Epithelial cell of proximal tubule (primary cell): ENCODE measurements around the gene MYL4. TPM values are rescaled to one million over a fixed set of nuclear protein-coding genes. Genes with fewer than 3 reads are reported as not detected.

Experiments used
- DNase-seq: peaks from one replicate; pipeline ENCODE4 v3.0.0-alpha.2; 2011; ENCODE audit warnings: low read depth
- H3K4me3 ChIP-seq: 2 replicates; pipeline ENCODE4 v1.5.1; 2011; ENCODE audit warnings: low read depth, mild to moderate bottlenecking, low read length
- total RNA-seq: library from RNA; depleted of rRNA; stranded (reverse); fragments of >200 nt; gene quantifications from 2 replicates; pipeline ENCODE4 v1.2.3, GENCODE V29; 2015
- TF ChIP-seq, protein P1 (sequence below): conservative IDR thresholded peaks from 2 replicates; pipeline ENCODE4 v1.5.1; 2012; ENCODE audit warnings: low read depth, mild to moderate bottlenecking, low read length

The MYL4 gene
- total RNA-seq, 1 donor from 2014 or later, result not detected

DNA sequence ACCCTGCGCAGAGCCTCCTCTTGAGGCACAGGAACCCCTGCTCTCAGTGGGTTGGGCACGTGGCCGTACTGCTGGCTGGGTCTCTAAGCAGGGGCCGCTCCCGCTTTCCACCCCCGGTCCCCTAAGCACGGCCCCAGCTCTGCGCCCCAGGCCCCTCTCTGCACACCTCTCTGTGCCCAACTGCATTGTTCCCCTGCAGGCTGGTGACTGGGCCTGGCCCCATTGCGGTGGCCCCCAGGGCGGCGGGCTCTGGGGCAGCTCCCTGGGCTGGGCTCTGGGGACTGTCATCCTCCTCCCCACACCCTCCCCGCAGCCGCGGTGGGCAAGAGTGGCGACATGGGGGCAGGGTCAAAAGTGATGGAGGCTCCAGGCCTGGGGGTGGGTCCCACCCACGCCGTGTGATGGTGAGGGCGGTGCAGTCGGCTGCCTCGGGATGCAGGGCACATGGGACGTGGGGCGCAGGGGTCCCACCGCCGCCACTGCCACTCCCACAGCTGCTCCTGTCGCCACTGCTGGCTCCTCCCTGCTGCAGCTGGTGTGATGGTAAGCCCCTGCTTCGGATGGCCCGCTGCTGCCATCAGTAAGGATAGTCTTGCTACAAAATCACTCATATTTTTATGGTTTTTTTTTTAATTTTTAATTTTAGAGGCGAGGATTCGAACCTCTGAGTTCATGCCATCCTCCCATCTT, 29.3 kb downstream of the MYL4 start:
- TF ChIP-seq, protein P1, sequence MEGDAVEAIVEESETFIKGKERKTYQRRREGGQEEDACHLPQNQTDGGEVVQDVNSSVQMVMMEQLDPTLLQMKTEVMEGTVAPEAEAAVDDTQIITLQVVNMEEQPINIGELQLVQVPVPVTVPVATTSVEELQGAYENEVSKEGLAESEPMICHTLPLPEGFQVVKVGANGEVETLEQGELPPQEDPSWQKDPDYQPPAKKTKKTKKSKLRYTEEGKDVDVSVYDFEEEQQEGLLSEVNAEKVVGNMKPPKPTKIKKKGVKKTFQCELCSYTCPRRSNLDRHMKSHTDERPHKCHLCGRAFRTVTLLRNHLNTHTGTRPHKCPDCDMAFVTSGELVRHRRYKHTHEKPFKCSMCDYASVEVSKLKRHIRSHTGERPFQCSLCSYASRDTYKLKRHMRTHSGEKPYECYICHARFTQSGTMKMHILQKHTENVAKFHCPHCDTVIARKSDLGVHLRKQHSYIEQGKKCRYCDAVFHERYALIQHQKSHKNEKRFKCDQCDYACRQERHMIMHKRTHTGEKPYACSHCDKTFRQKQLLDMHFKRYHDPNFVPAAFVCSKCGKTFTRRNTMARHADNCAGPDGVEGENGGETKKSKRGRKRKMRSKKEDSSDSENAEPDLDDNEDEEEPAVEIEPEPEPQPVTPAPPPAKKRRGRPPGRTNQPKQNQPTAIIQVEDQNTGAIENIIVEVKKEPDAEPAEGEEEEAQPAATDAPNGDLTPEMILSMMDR, result no peak
- no peak for DNase-seq
- no peak overlapping the region for H3K4me3 ChIP-seq

DNA sequence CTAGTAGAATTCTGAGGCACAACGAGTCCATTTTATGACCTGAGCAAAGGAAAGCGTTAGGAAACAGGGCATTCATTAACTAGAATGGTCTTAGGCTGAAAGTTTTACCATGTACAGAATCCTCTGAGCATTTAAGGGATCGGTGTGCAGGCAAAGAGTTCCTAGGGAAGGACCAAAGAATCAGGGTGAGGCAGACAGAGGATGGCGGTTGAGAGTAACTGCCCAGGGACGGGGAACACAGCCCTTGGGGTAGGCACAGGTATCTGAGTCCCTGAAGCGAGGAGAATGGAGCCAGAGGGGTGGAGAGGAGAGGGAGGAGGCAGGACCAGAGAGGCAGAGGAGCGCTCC, 30.4 kb downstream of the MYL4 start:
- no peak for DNase-seq
- no peak overlapping the region for H3K4me3 ChIP-seq
- TF ChIP-seq, protein P1, result no peak

DNA sequence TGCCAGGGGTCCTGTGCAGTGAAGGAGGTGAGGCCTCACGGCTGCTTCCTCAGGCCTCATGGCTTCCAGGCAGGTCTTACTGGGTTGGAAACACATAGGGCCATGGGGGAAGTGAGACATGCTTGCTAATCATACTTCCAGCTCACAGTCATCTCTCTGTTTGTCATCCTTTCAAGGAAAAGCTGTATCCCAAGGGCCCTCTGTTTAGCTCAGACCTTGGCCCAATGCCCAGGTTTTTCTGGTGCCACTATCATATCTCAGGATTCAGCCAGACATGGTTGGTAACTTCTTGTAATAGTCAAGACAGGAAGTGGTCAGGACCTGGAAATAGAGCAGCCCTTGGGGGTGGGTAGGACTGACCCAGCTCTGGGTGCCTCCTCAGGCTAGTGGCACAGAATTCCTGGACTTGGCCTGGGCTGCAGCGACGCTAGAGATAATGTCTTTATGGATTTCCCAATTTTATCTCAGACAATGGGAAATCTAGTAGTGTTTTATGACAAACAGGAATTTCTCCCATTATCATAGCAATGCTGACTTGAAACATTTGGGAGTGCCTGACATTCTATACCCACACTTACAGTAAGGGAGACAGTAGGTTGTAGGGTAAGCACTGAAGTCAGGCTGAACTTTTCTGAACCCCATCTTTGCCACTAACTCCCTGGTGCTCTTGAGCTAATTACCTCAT, 31.0 kb downstream of the MYL4 start:
- H3K4me3 ChIP-seq, result no peak overlapping the region
- TF ChIP-seq, protein P1, result no peak
- DNase-seq, result peak; percentile 99

DNA sequence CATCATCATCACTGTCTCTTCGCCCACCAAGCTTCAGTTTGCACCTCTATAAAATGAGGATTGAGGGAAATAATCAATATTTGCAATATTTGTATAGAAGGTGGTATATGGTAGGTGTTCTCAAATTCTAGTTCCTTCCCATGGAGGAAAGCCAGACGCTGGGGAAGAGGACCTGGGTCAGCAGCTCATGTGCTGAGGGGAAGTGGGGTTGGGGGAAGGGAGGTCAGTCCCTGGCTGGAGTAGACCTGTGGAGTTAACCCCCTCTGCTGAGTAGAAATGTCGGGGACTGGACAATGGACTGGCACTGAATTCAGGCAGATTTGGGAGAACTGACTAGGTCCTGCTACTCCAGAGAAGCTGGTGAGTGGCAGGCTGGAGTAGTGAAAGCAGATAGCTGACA, 31.7 kb downstream of the MYL4 start:
- H3K4me3 ChIP-seq, result no peak overlapping the region
- DNase-seq, result no peak
- TF ChIP-seq, protein P1, result no peak

GRCh38 chr17:47242648-47243047, 33.5 kb downstream of the MYL4 start:
- DNase-seq, result no peak
- TF ChIP-seq, protein P1, result no peak
- H3K4me3 ChIP-seq, result no peak overlapping the region

DNA sequence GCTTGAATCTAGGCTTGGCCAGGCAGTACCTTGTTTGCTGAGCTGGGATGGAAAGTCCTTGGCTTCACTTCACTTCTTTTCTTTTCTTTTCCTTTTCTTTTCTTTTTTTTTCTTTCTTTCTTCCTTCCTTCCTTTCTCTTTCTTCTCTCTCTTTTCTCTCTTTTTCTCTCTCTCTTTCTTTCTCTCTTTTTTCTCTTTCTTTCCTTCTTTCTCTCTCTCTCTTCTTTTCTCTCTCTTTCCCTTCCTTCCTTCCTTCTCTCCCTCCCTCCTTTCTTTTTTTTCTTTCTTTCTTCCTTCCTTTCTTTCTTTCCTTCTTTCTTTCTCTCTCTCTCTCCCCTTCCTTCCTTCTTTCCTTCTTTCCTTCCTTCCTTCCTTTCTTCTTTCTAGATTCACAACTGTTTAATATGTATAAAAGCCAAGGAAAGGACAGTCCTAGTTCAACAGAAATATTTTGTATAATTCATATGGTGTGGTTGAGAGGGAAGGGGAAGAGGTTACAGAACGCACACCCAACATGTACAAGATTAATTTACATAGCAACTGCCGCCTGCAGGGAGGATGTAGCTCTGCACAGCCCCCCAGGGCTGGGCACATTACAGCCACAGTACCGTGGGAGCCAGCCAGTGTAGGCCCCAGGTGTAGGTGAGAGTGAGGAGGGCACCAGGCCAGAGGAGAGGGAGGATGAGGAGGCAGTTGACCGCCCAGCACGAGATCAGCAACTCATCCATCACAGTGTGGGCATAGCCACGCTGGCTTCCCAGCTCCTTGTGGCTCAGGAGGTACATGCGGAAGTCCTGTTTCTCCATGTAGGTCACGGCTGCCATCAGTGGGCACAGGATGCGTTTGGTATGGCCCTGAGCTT, 34.8 kb downstream of the MYL4 start:
- DNase-seq, result no peak
- no peak overlapping the region for H3K4me3 ChIP-seq
- TF ChIP-seq, protein P1, result no peak
